ENCODE results near the gene SMARCA4.
"Not testable (repeated sequence)": the region's sequence is repeated elsewhere in the genome, so short reads cannot be mapped to it uniquely, and the experiment has no call there.

Gene SMARCA4

GRCh38 chr19:10985502-10985901 lies 24.7 kb downstream of the SMARCA4 start:
- Histone ChIP-seq H3K4me1 (ENCODE audit: insufficient read depth, low read length) (no peaks in the 10 kb centered on the region), H3K4me3 (ENCODE audit: low read length) (no peak overlapping the region), H3K9ac (ENCODE audit: low read depth, low read length) (no peak overlapping the region), H3K27ac (ENCODE audit: low read length) (no peak overlapping the region), H3K27me3 (ENCODE audit: insufficient read depth, low read length) (no peaks in the 10 kb centered on the region), H3K9me3 (ENCODE audit: insufficient read depth, low read depth, low read length) (no peaks in the 10 kb centered on the region), H3K36me3 (ENCODE audit: insufficient read depth, low read depth, low read length) (peaks cover 88% of the 10 kb centered on the region)

GRCh38 chr19:10986301-10987127 lies 25.7 kb downstream of the SMARCA4 start:
- H3K27ac ChIP-seq (ENCODE audit: low read length): no peak overlapping the region
- H3K9me3 ChIP-seq (ENCODE audit: insufficient read depth, low read depth, low read length): no peaks in the 10 kb centered on the region
- H3K4me1 ChIP-seq (ENCODE audit: insufficient read depth, low read length): no peaks in the 10 kb centered on the region
- H3K27me3 ChIP-seq (ENCODE audit: insufficient read depth, low read length): no peaks in the 10 kb centered on the region
- H3K36me3 ChIP-seq (ENCODE audit: insufficient read depth, low read depth, low read length): peaks cover 90% of the 10 kb centered on the region
- H3K9ac ChIP-seq (ENCODE audit: low read depth, low read length): no peak overlapping the region
- no peak overlapping the region for H3K4me3 ChIP-seq (ENCODE audit: low read length)

GRCh38 chr19:10987571-10988297 lies 26.9 kb downstream of the SMARCA4 start:
- no peaks in the 10 kb centered on the region for H3K9me3 ChIP-seq (ENCODE audit: insufficient read depth, low read depth, low read length)
- no peak overlapping the region for H3K27ac ChIP-seq (ENCODE audit: low read length)
- no peak overlapping the region for H3K9ac ChIP-seq (ENCODE audit: low read depth, low read length)
- H3K27me3 ChIP-seq (ENCODE audit: insufficient read depth, low read length): no peaks in the 10 kb centered on the region
- H3K36me3 ChIP-seq (ENCODE audit: insufficient read depth, low read depth, low read length): peaks cover 92% of the 10 kb centered on the region
- H3K4me3 ChIP-seq (ENCODE audit: low read length): no peak overlapping the region
- no peaks in the 10 kb centered on the region for H3K4me1 ChIP-seq (ENCODE audit: insufficient read depth, low read length)

- Histone ChIP-seq H3K36me3 (ENCODE audit: insufficient read depth, low read depth, low read length) (peaks cover 91% of the 10 kb centered on the region), H3K9me3 (ENCODE audit: insufficient read depth, low read depth, low read length) (no peaks in the 10 kb centered on the region), H3K9ac (ENCODE audit: low read depth, low read length) (no peak overlapping the region), H3K4me1 (ENCODE audit: insufficient read depth, low read length) (no peaks in the 10 kb centered on the region), H3K27ac (ENCODE audit: low read length) (no peak overlapping the region), H3K27me3 (ENCODE audit: insufficient read depth, low read length) (no peaks in the 10 kb centered on the region), H3K4me3 (ENCODE audit: low read length) (no peak overlapping the region)
Observed at GRCh38 chr19:10988380-10988779, 27.6 kb downstream of the SMARCA4 start.

- Histone ChIP-seq H3K27me3 (ENCODE audit: insufficient read depth, low read length) (no peaks in the 10 kb centered on the region), H3K4me1 (ENCODE audit: insufficient read depth, low read length) (no peaks in the 10 kb centered on the region), H3K36me3 (ENCODE audit: insufficient read depth, low read depth, low read length) (peaks cover 90% of the 10 kb centered on the region), H3K27ac (ENCODE audit: low read length) (no peak overlapping the region), H3K9ac (ENCODE audit: low read depth, low read length) (no peak overlapping the region), H3K9me3 (ENCODE audit: insufficient read depth, low read depth, low read length) (no peaks in the 10 kb centered on the region), H3K4me3 (ENCODE audit: low read length) (no peak overlapping the region)
Observed at GRCh38 chr19:10988921-10989320, 28.1 kb downstream of the SMARCA4 start.

GRCh38 chr19:10991076-10991475 lies 30.2 kb downstream of the SMARCA4 start:
- H3K27me3 ChIP-seq (ENCODE audit: insufficient read depth, low read length): no peaks in the 10 kb centered on the region
- H3K27ac ChIP-seq (ENCODE audit: low read length): no peak overlapping the region
- H3K36me3 ChIP-seq (ENCODE audit: insufficient read depth, low read depth, low read length): peaks cover 85% of the 10 kb centered on the region
- no peak overlapping the region for H3K4me3 ChIP-seq (ENCODE audit: low read length)
- H3K9ac ChIP-seq (ENCODE audit: low read depth, low read length): no peak overlapping the region
- H3K4me1 ChIP-seq (ENCODE audit: insufficient read depth, low read length): no peaks in the 10 kb centered on the region
- H3K9me3 ChIP-seq (ENCODE audit: insufficient read depth, low read depth, low read length): no peaks in the 10 kb centered on the region

GRCh38 chr19:10991521-10992081 lies 30.8 kb downstream of the SMARCA4 start:
- H3K36me3 ChIP-seq (ENCODE audit: insufficient read depth, low read depth, low read length): peaks cover 85% of the 10 kb centered on the region
- H3K27ac ChIP-seq (ENCODE audit: low read length): no peak overlapping the region
- no peak overlapping the region for H3K9ac ChIP-seq (ENCODE audit: low read depth, low read length)

GRCh38 chr19:10992174-10992573 lies 31.3 kb downstream of the SMARCA4 start:
- H3K36me3 ChIP-seq (ENCODE audit: insufficient read depth, low read depth, low read length): peaks cover 83% of the 10 kb centered on the region
- H3K4me1 ChIP-seq (ENCODE audit: insufficient read depth, low read length); H3K9me3 ChIP-seq (ENCODE audit: insufficient read depth, low read depth, low read length); H3K27me3 ChIP-seq (ENCODE audit: insufficient read depth, low read length); H3K27ac ChIP-seq (ENCODE audit: low read length); H3K4me3 ChIP-seq (ENCODE audit: low read length); H3K9ac ChIP-seq (ENCODE audit: low read depth, low read length): not testable (repeated sequence)

More at GRCh38 chr19:10991521-10992081, 30.8 kb downstream of the SMARCA4 start:
- no peaks in the 10 kb centered on the region for H3K9me3 ChIP-seq (ENCODE audit: insufficient read depth, low read depth, low read length)
- H3K4me1 ChIP-seq (ENCODE audit: insufficient read depth, low read length): no peaks in the 10 kb centered on the region
- no peak overlapping the region for H3K4me3 ChIP-seq (ENCODE audit: low read length)
- H3K27me3 ChIP-seq (ENCODE audit: insufficient read depth, low read length): no peaks in the 10 kb centered on the region

- Histone ChIP-seq H3K4me1 (ENCODE audit: insufficient read depth, low read length) (no peaks in the 10 kb centered on the region), H3K27ac (ENCODE audit: low read length) (no peak overlapping the region), H3K9ac (ENCODE audit: low read depth, low read length) (no peak overlapping the region), H3K9me3 (ENCODE audit: insufficient read depth, low read depth, low read length) (no peaks in the 10 kb centered on the region), H3K4me3 (ENCODE audit: low read length) (no peak overlapping the region), H3K36me3 (ENCODE audit: insufficient read depth, low read depth, low read length) (peaks cover 83% of the 10 kb centered on the region), H3K27me3 (ENCODE audit: insufficient read depth, low read length) (no peaks in the 10 kb centered on the region)
Observed at GRCh38 chr19:10995926-10996600, 35.2 kb downstream of the SMARCA4 start.

GRCh38 chr19:10998045-10998533 lies 37.3 kb downstream of the SMARCA4 start:
- Histone ChIP-seq H3K27me3 (ENCODE audit: insufficient read depth, low read length) (no peaks in the 10 kb centered on the region), H3K36me3 (ENCODE audit: insufficient read depth, low read depth, low read length) (peaks cover 88% of the 10 kb centered on the region), H3K9ac (ENCODE audit: low read depth, low read length) (no peak overlapping the region), H3K9me3 (ENCODE audit: insufficient read depth, low read depth, low read length) (no peaks in the 10 kb centered on the region), H3K4me1 (ENCODE audit: insufficient read depth, low read length) (no peaks in the 10 kb centered on the region), H3K27ac (ENCODE audit: low read length) (no peak overlapping the region), H3K4me3 (ENCODE audit: low read length) (no peak overlapping the region)

GRCh38 chr19:10998666-10999065 lies 37.8 kb downstream of the SMARCA4 start:
- no peaks in the 10 kb centered on the region for H3K27me3 ChIP-seq (ENCODE audit: insufficient read depth, low read length)
- H3K4me3 ChIP-seq (ENCODE audit: low read length): no peak overlapping the region
- H3K4me1 ChIP-seq (ENCODE audit: insufficient read depth, low read length): no peaks in the 10 kb centered on the region
- H3K9me3 ChIP-seq (ENCODE audit: insufficient read depth, low read depth, low read length): no peaks in the 10 kb centered on the region
- no peak overlapping the region for H3K9ac ChIP-seq (ENCODE audit: low read depth, low read length)
- H3K27ac ChIP-seq (ENCODE audit: low read length): no peak overlapping the region
- H3K36me3 ChIP-seq (ENCODE audit: insufficient read depth, low read depth, low read length): peaks cover 88% of the 10 kb centered on the region

Measured in iPS-20b (cell line).